ENCODE measurements around the gene SMURF1. TPM values are rescaled to one million over a fixed set of nuclear protein-coding genes. Genes with fewer than 3 reads are reported as not detected.
A peak's percentile ranks its signal among the peaks of the same experiment; 100 is the strongest.

Gene SMURF1
- total and polyA plus RNA-seq, 2 experiments from 2014 or later, result 12.4 to 21.7 TPM

- Histone ChIP-seq H3K9me2 (replicated peaks; ENCODE audit: insufficient read depth) (no peaks in the 10 kb centered on the region), H3K27me3 (no peaks in the 10 kb centered on the region), H2AFZ (no peak overlapping the region), H3K4me3 (no peak overlapping the region), H3K4me1 (ENCODE audit: insufficient read depth) (peaks cover 17% of the 10 kb centered on the region), H3K9me3 (ENCODE audit: low read depth) (no peaks in the 10 kb centered on the region), H4K20me1 (ENCODE audit: insufficient read depth, poor library complexity, severe bottlenecking) (peaks cover 14% of the 10 kb centered on the region), H3K36me3 (replicated peaks; ENCODE audit: insufficient read depth, low read depth) (no peaks in the 10 kb centered on the region), H3K79me2 (peaks cover 99% of the 10 kb centered on the region), H3K4me2 (no peak overlapping the region), H3K27ac (no peak overlapping the region)
- DNase-seq (ENCODE audit: low spot score), result no peak
- no peak for TF ChIP-seq CTCF (IDR thresholded peaks at IDR 0.05; ENCODE audit: poor library complexity)
- no peak for TF ChIP-seq EZH2 (IDR thresholded peaks at IDR 0.05; ENCODE audit: borderline replicate concordance)
- no peak for TF ChIP-seq EZH2phosphoT487 (IDR thresholded peaks at IDR 0.05; ENCODE audit: low read depth, severe bottlenecking, unreplicated experiment)
- WGBS (ENCODE audit: low lambda C conversion rate, missing lambda C conversion rate), result 100% methylated on average over 1 of the region's 1 CpG
Observed at GRCh38 chr7:99112979-99113378, 30.9 kb downstream of the SMURF1 start.

- Histone ChIP-seq H3K36me3 (replicated peaks; ENCODE audit: insufficient read depth, low read depth) (no peaks in the 10 kb centered on the region), H3K27me3 (no peaks in the 10 kb centered on the region), H3K27ac (peak overlapping the region; percentile 52), H3K4me1 (ENCODE audit: insufficient read depth) (peaks cover 17% of the 10 kb centered on the region), H3K9me2 (replicated peaks; ENCODE audit: insufficient read depth) (no peaks in the 10 kb centered on the region), H3K9me3 (ENCODE audit: low read depth) (no peaks in the 10 kb centered on the region), H3K4me3 (no peak overlapping the region), H2AFZ (no peak overlapping the region), H4K20me1 (ENCODE audit: insufficient read depth, poor library complexity, severe bottlenecking) (peaks cover 11% of the 10 kb centered on the region), H3K79me2 (peaks cover 99% of the 10 kb centered on the region), H3K4me2 (no peak overlapping the region)
- no peak for DNase-seq (ENCODE audit: low spot score)
- no peak for TF ChIP-seq CTCF (IDR thresholded peaks at IDR 0.05; ENCODE audit: poor library complexity)
- TF ChIP-seq EZH2phosphoT487 (IDR thresholded peaks at IDR 0.05; ENCODE audit: low read depth, severe bottlenecking, unreplicated experiment), result no peak
- no peak for TF ChIP-seq EZH2 (IDR thresholded peaks at IDR 0.05; ENCODE audit: borderline replicate concordance)
- 53% methylated on average over 2 of the region's 2 CpGs for WGBS (ENCODE audit: low lambda C conversion rate, missing lambda C conversion rate)
Observed at GRCh38 chr7:99112097-99112496, 31.8 kb downstream of the SMURF1 start.

GRCh38 chr7:99111591-99111990 is 32.3 kb downstream of the SMURF1 start:
- Histone ChIP-seq H3K4me2 (no peak overlapping the region), H3K9me3 (ENCODE audit: low read depth) (no peaks in the 10 kb centered on the region), H2AFZ (no peak overlapping the region), H3K36me3 (replicated peaks; ENCODE audit: insufficient read depth, low read depth) (no peaks in the 10 kb centered on the region), H3K4me1 (ENCODE audit: insufficient read depth) (peaks cover 17% of the 10 kb centered on the region), H4K20me1 (ENCODE audit: insufficient read depth, poor library complexity, severe bottlenecking) (peaks cover 11% of the 10 kb centered on the region), H3K4me3 (no peak overlapping the region), H3K27ac (peak overlapping the region; percentile 52), H3K79me2 (peaks cover 99% of the 10 kb centered on the region), H3K9me2 (replicated peaks; ENCODE audit: insufficient read depth) (no peaks in the 10 kb centered on the region), H3K27me3 (no peaks in the 10 kb centered on the region)
- TF ChIP-seq EZH2phosphoT487 (IDR thresholded peaks at IDR 0.05; ENCODE audit: low read depth, severe bottlenecking, unreplicated experiment) (no peak), CTCF (IDR thresholded peaks at IDR 0.05; ENCODE audit: poor library complexity) (no peak), EZH2 (IDR thresholded peaks at IDR 0.05; ENCODE audit: borderline replicate concordance) (no peak)
- no peak for DNase-seq (ENCODE audit: low spot score)

Measured in hepatocyte (in vitro differentiated cells).